ENCODE measurements around the gene MYH6.

Gene MYH6

DNA sequence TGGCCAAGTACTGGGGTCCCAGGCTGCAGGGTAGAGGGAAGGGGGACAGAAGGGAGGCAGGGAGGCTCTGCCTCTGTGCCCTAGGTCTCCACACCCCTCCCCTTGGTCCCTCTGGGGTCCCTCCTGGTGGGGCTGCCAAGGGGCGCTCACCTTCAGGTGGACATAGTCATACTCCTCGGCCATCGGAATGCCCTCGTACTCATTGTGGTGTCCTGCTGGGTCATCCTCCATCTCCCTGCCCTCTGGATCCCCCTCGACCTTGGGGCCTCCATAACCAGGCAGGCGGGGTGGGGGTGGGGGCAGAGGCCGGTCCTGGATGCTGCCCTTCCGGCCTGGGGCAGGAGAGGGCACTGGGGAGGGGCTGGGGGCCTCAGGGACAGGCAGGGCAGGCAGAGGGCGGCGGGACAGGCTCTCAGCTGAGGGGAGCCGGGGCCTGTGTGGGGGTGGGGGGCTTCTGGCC is 48.9 kb downstream of the MYH6 start:
- no peak overlapping the region for H4K8ac ChIP-seq (ENCODE audit: low read depth, low read length)
- no peak overlapping the region for H4K12ac ChIP-seq (ENCODE audit: low read depth, low read length)
- no CpG with 5 or more reads among the region's 11 CpGs for WGBS (ENCODE audit: extremely low coverage, insufficient coverage, insufficient read length)
- no peaks in the 10 kb centered on the region for H3K27me3 ChIP-seq (ENCODE audit: insufficient read depth, low read length)
- H3K79me2 ChIP-seq (ENCODE audit: control insufficient read depth, insufficient read depth, low read length, poor library complexity): peaks cover 1% of the 10 kb centered on the region
- H3K9ac ChIP-seq (ENCODE audit: low read length): no peak overlapping the region
- H3K36me3 ChIP-seq (ENCODE audit: control insufficient read depth in 1 of 2, insufficient read depth in 2 of 2, low read length in 2 of 2): peaks cover 36 to 43% of the 10 kb centered on the region in 2 experiments
- no peak overlapping the region for H3K18ac ChIP-seq (ENCODE audit: low read length)
- no peak overlapping the region for H2BK120ac ChIP-seq (ENCODE audit: insufficient read depth, low read length, poor library complexity)
- no peak overlapping the region for H3K23ac ChIP-seq (ENCODE audit: low read length)
- no peak overlapping the region for H3K4ac ChIP-seq (ENCODE audit: low read depth, low read length)
- H2AK5ac ChIP-seq (ENCODE audit: low read length): no peak overlapping the region
- H3K4me1 ChIP-seq (ENCODE audit: control insufficient read depth in 1 of 2, insufficient read depth in 2 of 2, low read length in 2 of 2): peaks cover 5 to 9% of the 10 kb centered on the region in 2 experiments
- no peak overlapping the region for H2BK5ac ChIP-seq (ENCODE audit: low read depth, low read length, poor library complexity)
- H3K9me3 ChIP-seq (ENCODE audit: insufficient read depth, low read depth, low read length): no peaks in the 10 kb centered on the region
- no peak for DNase-seq
- H2BK12ac ChIP-seq (ENCODE audit: low read length): no peak overlapping the region
- no peak overlapping the region for H3K14ac ChIP-seq (ENCODE audit: low read length)
- peaks cover 1% of the 10 kb centered on the region for H3K79me1 ChIP-seq (ENCODE audit: low read length)
- H4K91ac ChIP-seq (ENCODE audit: low read depth, low read length): no peak overlapping the region
- no peak overlapping the region for H2AFZ ChIP-seq (ENCODE audit: insufficient read depth, low read length, poor library complexity)
- H3K4me3 ChIP-seq (ENCODE audit: low read depth, low read length): no peak overlapping the region
- no peak overlapping the region for H3K4me2 ChIP-seq (ENCODE audit: low read length)
- H3K27ac ChIP-seq (ENCODE audit: low read depth, low read length): no peak overlapping the region

DNA sequence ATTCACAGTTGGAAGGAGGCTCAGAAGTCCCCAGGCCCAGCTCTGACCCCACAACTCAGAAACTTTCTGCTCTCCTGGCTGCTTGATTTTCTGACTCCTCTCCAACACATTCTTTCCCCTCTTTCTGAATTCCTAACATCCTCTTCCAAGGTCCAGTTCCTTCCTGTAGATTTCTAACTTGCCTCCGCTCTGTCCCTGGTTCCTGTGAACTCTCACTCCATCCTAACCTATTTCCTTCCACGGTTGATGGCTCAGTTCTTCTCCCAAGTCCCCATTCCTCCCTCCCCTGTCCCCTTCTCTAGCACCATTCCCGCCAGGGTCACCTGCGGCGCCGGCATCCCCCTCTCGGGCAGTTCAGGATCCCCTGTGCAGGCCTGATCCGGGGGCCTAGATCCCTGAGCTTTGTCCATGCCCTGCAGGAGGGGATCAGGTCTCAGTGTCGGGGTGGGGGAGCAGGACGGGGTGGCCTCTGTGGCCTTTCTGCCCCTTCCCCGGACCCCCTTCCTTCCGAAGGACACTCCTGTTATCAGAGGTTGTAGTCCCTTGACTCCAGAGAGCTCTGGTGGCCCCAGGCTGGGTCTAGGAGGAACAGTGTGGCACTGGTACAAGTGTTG is 49.4 kb downstream of the MYH6 start:
- H3K9ac ChIP-seq (ENCODE audit: low read length): no peak overlapping the region
- no peak overlapping the region for H2AK5ac ChIP-seq (ENCODE audit: low read length)
- H2AFZ ChIP-seq (ENCODE audit: insufficient read depth, low read length, poor library complexity): no peak overlapping the region
- no peaks in the 10 kb centered on the region for H3K27me3 ChIP-seq (ENCODE audit: insufficient read depth, low read length)
- H4K91ac ChIP-seq (ENCODE audit: low read depth, low read length): no peak overlapping the region
- H3K27ac ChIP-seq (ENCODE audit: low read depth, low read length): no peak overlapping the region
- no peak overlapping the region for H4K8ac ChIP-seq (ENCODE audit: low read depth, low read length)
- no peak overlapping the region for H3K4ac ChIP-seq (ENCODE audit: low read depth, low read length)
- no peak overlapping the region for H3K14ac ChIP-seq (ENCODE audit: low read length)
- no peak for DNase-seq
- H2BK120ac ChIP-seq (ENCODE audit: insufficient read depth, low read length, poor library complexity): no peak overlapping the region
- H3K18ac ChIP-seq (ENCODE audit: low read length): no peak overlapping the region
- H3K4me3 ChIP-seq (ENCODE audit: low read depth, low read length): no peak overlapping the region
- H3K9me3 ChIP-seq (ENCODE audit: insufficient read depth, low read depth, low read length): no peaks in the 10 kb centered on the region
- no peak overlapping the region for H2BK5ac ChIP-seq (ENCODE audit: low read depth, low read length, poor library complexity)
- no peaks in the 10 kb centered on the region for H3K79me1 ChIP-seq (ENCODE audit: low read length)
- H3K79me2 ChIP-seq (ENCODE audit: control insufficient read depth, insufficient read depth, low read length, poor library complexity): no peaks in the 10 kb centered on the region
- peaks cover 36 to 43% of the 10 kb centered on the region in 2 experiments for H3K36me3 ChIP-seq (ENCODE audit: control insufficient read depth in 1 of 2, insufficient read depth in 2 of 2, low read length in 2 of 2)
- H3K4me2 ChIP-seq (ENCODE audit: low read length): no peak overlapping the region
- H3K23ac ChIP-seq (ENCODE audit: low read length): no peak overlapping the region
- H2BK12ac ChIP-seq (ENCODE audit: low read length): no peak overlapping the region
- no peak overlapping the region for H4K12ac ChIP-seq (ENCODE audit: low read depth, low read length)
- no CpG with 5 or more reads among the region's 12 CpGs for WGBS (ENCODE audit: extremely low coverage, insufficient coverage, insufficient read length)
- peaks cover 0 to 3% of the 10 kb centered on the region in 2 experiments for H3K4me1 ChIP-seq (ENCODE audit: control insufficient read depth in 1 of 2, insufficient read depth in 2 of 2, low read length in 2 of 2)

DNA sequence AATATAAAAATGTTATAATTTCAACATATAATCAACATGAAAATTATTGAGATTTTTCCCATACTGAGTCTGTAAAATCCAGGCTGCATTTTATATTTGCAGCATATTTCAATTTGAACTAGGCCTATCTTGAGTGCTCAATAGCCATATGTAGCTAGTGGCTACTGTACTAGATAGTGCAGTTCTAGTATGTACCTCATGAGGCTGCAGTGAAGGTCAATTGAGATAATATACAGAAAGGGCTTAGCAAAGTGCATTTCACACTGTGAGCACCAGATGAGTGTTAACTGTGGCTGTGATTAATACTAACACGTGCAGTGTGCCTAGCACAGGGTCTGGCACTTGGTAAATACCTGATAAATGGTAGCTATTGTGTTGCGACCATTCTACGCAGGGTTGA is 50.0 kb downstream of the MYH6 start:
- no peak overlapping the region for H2BK120ac ChIP-seq (ENCODE audit: insufficient read depth, low read length, poor library complexity)
- H3K36me3 ChIP-seq (ENCODE audit: control insufficient read depth in 1 of 2, insufficient read depth in 2 of 2, low read length in 2 of 2): peaks cover 35 to 43% of the 10 kb centered on the region in 2 experiments
- H3K4ac ChIP-seq (ENCODE audit: low read depth, low read length): no peak overlapping the region
- no peak overlapping the region for H3K27ac ChIP-seq (ENCODE audit: low read depth, low read length)
- H3K23ac ChIP-seq (ENCODE audit: low read length): no peak overlapping the region
- no peaks in the 10 kb centered on the region for H3K79me2 ChIP-seq (ENCODE audit: control insufficient read depth, insufficient read depth, low read length, poor library complexity)
- H3K4me2 ChIP-seq (ENCODE audit: low read length): no peak overlapping the region
- no peak overlapping the region for H3K18ac ChIP-seq (ENCODE audit: low read length)
- no peak overlapping the region for H2BK12ac ChIP-seq (ENCODE audit: low read length)
- no peaks in the 10 kb centered on the region for H3K79me1 ChIP-seq (ENCODE audit: low read length)
- H3K9ac ChIP-seq (ENCODE audit: low read length): no peak overlapping the region
- no peak overlapping the region for H3K14ac ChIP-seq (ENCODE audit: low read length)
- no CpG with 5 or more reads among the region's 3 CpGs for WGBS (ENCODE audit: extremely low coverage, insufficient coverage, insufficient read length)
- no peaks in the 10 kb centered on the region for H3K27me3 ChIP-seq (ENCODE audit: insufficient read depth, low read length)
- H4K91ac ChIP-seq (ENCODE audit: low read depth, low read length): no peak overlapping the region
- H2BK5ac ChIP-seq (ENCODE audit: low read depth, low read length, poor library complexity): no peak overlapping the region
- H4K12ac ChIP-seq (ENCODE audit: low read depth, low read length): no peak overlapping the region
- H4K8ac ChIP-seq (ENCODE audit: low read depth, low read length): no peak overlapping the region
- no peak overlapping the region for H2AK5ac ChIP-seq (ENCODE audit: low read length)
- no peak for DNase-seq
- no peak overlapping the region for H3K4me3 ChIP-seq (ENCODE audit: low read depth, low read length)
- H3K4me1 ChIP-seq (ENCODE audit: control insufficient read depth in 1 of 2, insufficient read depth in 2 of 2, low read length in 2 of 2): peaks cover 2 to 8% of the 10 kb centered on the region in 2 experiments
- no peaks in the 10 kb centered on the region for H3K9me3 ChIP-seq (ENCODE audit: insufficient read depth, low read depth, low read length)
- H2AFZ ChIP-seq (ENCODE audit: insufficient read depth, low read length, poor library complexity): no peak overlapping the region

DNA sequence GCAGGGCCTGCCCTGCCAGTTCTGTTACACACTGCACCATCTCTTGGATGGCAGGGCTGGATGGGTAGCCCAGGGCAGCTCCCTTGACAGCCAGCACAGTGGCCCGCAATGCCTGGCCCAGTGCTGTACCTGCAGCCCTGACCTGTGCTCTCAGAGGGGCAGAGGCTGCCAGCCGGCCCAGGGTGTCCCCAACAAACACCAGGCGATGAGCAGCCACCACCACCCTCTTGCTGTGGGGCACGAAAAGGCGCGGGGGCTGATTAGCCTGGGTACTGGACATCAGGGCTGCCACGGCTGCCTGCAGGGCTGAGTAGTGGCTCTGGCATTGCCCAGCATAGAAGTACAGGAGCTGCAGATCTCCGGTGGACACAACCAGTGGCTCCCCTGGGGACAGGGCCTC is 50.8 kb downstream of the MYH6 start:
- no CpG with 5 or more reads among the region's 8 CpGs for WGBS (ENCODE audit: extremely low coverage, insufficient coverage, insufficient read length)
- H3K27ac ChIP-seq (ENCODE audit: low read depth, low read length): no peak overlapping the region
- H3K4me2 ChIP-seq (ENCODE audit: low read length): no peak overlapping the region
- no peak overlapping the region for H2BK5ac ChIP-seq (ENCODE audit: low read depth, low read length, poor library complexity)
- H3K4ac ChIP-seq (ENCODE audit: low read depth, low read length): no peak overlapping the region
- no peaks in the 10 kb centered on the region for H3K27me3 ChIP-seq (ENCODE audit: insufficient read depth, low read length)
- H3K79me2 ChIP-seq (ENCODE audit: control insufficient read depth, insufficient read depth, low read length, poor library complexity): no peaks in the 10 kb centered on the region
- no peak overlapping the region for H3K9ac ChIP-seq (ENCODE audit: low read length)
- no peak overlapping the region for H2BK12ac ChIP-seq (ENCODE audit: low read length)
- no peak overlapping the region for H2BK120ac ChIP-seq (ENCODE audit: insufficient read depth, low read length, poor library complexity)
- no peak overlapping the region for H4K8ac ChIP-seq (ENCODE audit: low read depth, low read length)
- H3K79me1 ChIP-seq (ENCODE audit: low read length): peaks cover 4% of the 10 kb centered on the region
- H3K4me1 ChIP-seq (ENCODE audit: control insufficient read depth in 1 of 2, insufficient read depth in 2 of 2, low read length in 2 of 2): peaks cover 2 to 10% of the 10 kb centered on the region in 2 experiments
- no peak overlapping the region for H3K18ac ChIP-seq (ENCODE audit: low read length)
- no peak for DNase-seq
- no peak overlapping the region for H3K14ac ChIP-seq (ENCODE audit: low read length)
- H4K91ac ChIP-seq (ENCODE audit: low read depth, low read length): no peak overlapping the region
- no peak overlapping the region for H3K23ac ChIP-seq (ENCODE audit: low read length)
- no peak overlapping the region for H2AK5ac ChIP-seq (ENCODE audit: low read length)
- peaks cover 35 to 43% of the 10 kb centered on the region in 2 experiments for H3K36me3 ChIP-seq (ENCODE audit: control insufficient read depth in 1 of 2, insufficient read depth in 2 of 2, low read length in 2 of 2)
- H3K9me3 ChIP-seq (ENCODE audit: insufficient read depth, low read depth, low read length): no peaks in the 10 kb centered on the region
- H4K12ac ChIP-seq (ENCODE audit: low read depth, low read length): no peak overlapping the region
- no peak overlapping the region for H2AFZ ChIP-seq (ENCODE audit: insufficient read depth, low read length, poor library complexity)
- H3K4me3 ChIP-seq (ENCODE audit: low read depth, low read length): no peak overlapping the region

All from trophoblast cell (in vitro differentiated cells and primary cell).